ENCODE results near the gene FTCD. TPM values are rescaled to one million over a fixed set of nuclear protein-coding genes. Genes with fewer than 3 reads are reported as not detected.

The FTCD gene
- total and polyA plus RNA-seq, 12 donors = 0.14 to 4.4 (median 1.1) TPM

DNA sequence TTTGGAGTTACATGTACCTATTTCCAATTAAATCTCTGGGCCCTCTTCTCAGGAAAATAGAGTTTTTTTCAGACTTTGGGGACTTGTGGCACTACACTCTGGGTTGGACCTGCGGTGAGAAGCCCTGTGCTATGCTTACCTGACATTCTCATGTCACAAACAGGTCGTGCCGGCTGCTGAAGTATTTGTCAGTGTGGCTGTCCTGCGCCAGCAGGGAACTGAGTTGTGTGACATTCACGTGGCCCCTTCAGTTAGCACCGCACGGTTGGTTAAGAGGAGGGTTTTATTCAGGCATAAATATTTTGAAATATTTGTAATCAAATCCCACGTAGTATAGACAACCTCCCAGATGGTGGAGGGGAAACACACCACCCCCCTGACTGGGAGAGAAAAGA lies 63.8 kb downstream of the FTCD start:
- H3K27ac ChIP-seq = peak overlapping the region; percentile 33 to 88 (median 80)
- H3K36me3 ChIP-seq = no peaks in the 10 kb centered on the region
- intact Hi-C loops (cut with DNase I) = loop anchor here in 3 of 10 donors (5.0 to 10.0 kb wide), 3 partner anchors 47 to 117 kb away; no protein-coding TSS in a partner anchor
- WGBS, 2 donors = 85 to 86% methylated on average over 8 of the region's 8 CpGs
- DNase-seq (no peak), ATAC-seq (no peak)
- peaks cover 0 to 27% (median 12%) of the 10 kb centered on the region in 9 donors for H3K4me1 ChIP-seq
- TF ChIP-seq CTCF (IDR thresholded peaks at IDR 0.05) = no peak
- H3K9me3 ChIP-seq = peaks cover 0 to 26% (median 10%) of the 10 kb centered on the region in 11 donors
- H3K4me3 ChIP-seq = no peak overlapping the region
- no peaks in the 10 kb centered on the region for H3K27me3 ChIP-seq

DNA sequence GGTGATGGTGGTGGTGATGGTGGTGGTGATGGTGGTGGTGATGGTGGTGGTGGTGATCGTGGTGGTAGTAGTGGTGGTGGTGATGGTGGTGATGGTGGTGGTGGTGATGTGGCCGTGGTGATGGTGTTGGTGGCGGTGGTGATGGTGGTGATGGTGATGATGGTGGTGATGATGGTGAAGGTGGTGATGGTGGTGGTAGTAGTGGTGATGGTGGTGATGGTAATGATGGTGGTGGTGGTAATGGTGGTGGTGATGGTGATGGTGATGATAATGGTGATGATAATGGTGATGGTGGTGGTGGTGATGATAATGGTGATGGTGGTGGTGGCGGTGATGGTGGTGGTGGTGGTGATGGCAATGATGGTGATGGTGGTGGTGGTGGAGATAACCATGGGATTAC lies 64.3 kb downstream of the FTCD start:
- H3K27me3 ChIP-seq = no peaks in the 10 kb centered on the region
- peaks cover 0 to 31% (median 14%) of the 10 kb centered on the region in 11 donors for H3K9me3 ChIP-seq
- no peak for ATAC-seq
- WGBS, 2 donors = 87 to 88% methylated on average over 4 of the region's 4 CpGs
- peaks cover 0 to 24% (median 12%) of the 10 kb centered on the region in 9 donors for H3K4me1 ChIP-seq
- no peaks in the 10 kb centered on the region for H3K36me3 ChIP-seq
- no peak overlapping the region for H3K27ac ChIP-seq
- TF ChIP-seq CTCF (IDR thresholded peaks at IDR 0.05) = no peak
- intact Hi-C loops (cut with DNase I) = loop anchor here in 3 of 10 donors (5.0 to 10.0 kb wide), 3 partner anchors 46 to 116 kb away; no protein-coding TSS in a partner anchor
- DNase-seq = no peak
- no peak overlapping the region for H3K4me3 ChIP-seq

DNA sequence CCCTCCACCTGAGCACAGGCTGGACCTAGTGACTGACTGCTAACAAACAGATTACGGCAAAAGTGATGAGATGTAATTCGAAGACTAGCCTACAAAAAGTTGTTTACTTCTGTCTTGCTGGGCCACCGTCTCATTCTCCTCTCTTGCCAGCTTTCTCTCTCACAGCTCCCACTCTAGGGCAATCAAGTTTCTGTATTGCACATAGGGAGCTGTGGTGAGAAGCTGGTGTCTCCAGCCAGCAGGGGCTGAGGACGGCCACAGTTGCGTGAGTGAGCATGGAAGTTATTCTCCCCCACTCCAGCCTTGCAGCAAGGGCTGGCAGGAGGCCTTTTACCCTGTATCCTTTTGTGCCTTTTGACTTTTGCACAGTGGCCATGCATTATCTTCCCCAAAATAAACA lies 66.1 kb downstream of the FTCD start:
- no peak for DNase-seq
- peaks cover 0 to 37% (median 15%) of the 10 kb centered on the region in 11 donors for H3K9me3 ChIP-seq
- no peak overlapping the region for H3K4me3 ChIP-seq
- H3K27ac ChIP-seq = no peak overlapping the region
- TF ChIP-seq CTCF (IDR thresholded peaks at IDR 0.05) = no peak
- H3K36me3 ChIP-seq = no peaks in the 10 kb centered on the region
- H3K4me1 ChIP-seq = peaks cover 0 to 16% (median 12%) of the 10 kb centered on the region in 9 donors
- intact Hi-C loops (cut with DNase I) = no loop called here
- WGBS, 2 donors = 77 to 80% methylated on average over 5 of the region's 5 CpGs
- ATAC-seq = no peak
- no peaks in the 10 kb centered on the region for H3K27me3 ChIP-seq

DNA sequence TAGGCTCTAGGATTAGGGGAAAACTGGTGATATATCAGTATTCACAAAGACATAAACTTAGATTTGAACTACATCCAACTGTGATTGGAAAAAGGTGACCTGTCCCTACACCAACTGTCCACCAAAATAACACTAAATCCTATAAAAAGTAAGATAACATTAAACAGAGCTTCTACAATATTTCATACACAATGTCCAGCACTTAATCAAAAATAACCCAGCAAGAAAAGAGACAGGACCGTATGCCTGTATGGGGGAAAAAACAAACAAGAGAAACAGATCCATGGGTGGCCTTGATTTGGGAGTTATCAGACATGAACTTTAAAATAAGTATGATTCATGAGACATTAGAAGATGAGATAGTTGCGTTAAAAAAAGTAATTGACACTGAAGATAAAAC lies 67.2 kb downstream of the FTCD start:
- Histone ChIP-seq H3K27me3 (peaks cover 0 to 5% (median 0%) of the 10 kb centered on the region in 7 donors), H3K4me1 (peaks cover 0 to 16% (median 12%) of the 10 kb centered on the region in 9 donors), H3K9me3 (peaks cover 0 to 37% (median 15%) of the 10 kb centered on the region in 11 donors), H3K27ac (no peak overlapping the region), H3K4me3 (no peak overlapping the region), H3K36me3 (no peaks in the 10 kb centered on the region)
- no peak for DNase-seq
- no peak for ATAC-seq
- no peak for TF ChIP-seq CTCF (IDR thresholded peaks at IDR 0.05)
- 85 to 94% methylated on average over 2 of the region's 2 CpGs for WGBS, 2 donors
- intact Hi-C loops (cut with DNase I) = no loop called here
